Chondrocyte (in vitro differentiated cells): ENCODE results near the gene IRF7. TPM values are rescaled to one million over a fixed set of nuclear protein-coding genes. Genes with fewer than 3 reads are reported as not detected.

Experiments used
- DNase-seq: peaks from one replicate; pipeline ENCODE4 v3.0.0; 2021; ENCODE audit warnings: mixed read lengths, low spot score
- H3K27ac Mint-ChIP-seq: one replicate; pipeline ENCODE4 v1.8.0; 2021; ENCODE audit warnings: mild to moderate bottlenecking, moderate library complexity, mixed read lengths; ENCODE audit not compliant: unreplicated experiment
- H3K27me3 Mint-ChIP-seq: 2 replicates; pipeline ENCODE4 v1.8.0; 2021; ENCODE audit warnings: low read depth, mixed read lengths
- H3K36me3 Mint-ChIP-seq: 2 replicates; pipeline ENCODE4 v1.8.0; 2021; ENCODE audit warnings: low read depth, mixed read lengths
- H3K4me1 Mint-ChIP-seq: 2 replicates; pipeline ENCODE4 v1.8.0; 2021; ENCODE audit warnings: low read depth, mild to moderate bottlenecking, mixed read lengths
- H3K4me3 Mint-ChIP-seq: one replicate; pipeline ENCODE4 v1.8.0; 2021; ENCODE audit warnings: mild to moderate bottlenecking, moderate library complexity, mixed read lengths; ENCODE audit not compliant: unreplicated experiment
- H3K9me3 Mint-ChIP-seq: 2 replicates; pipeline ENCODE4 v1.8.0; 2021; ENCODE audit warnings: low read depth, mixed read lengths
- total RNA-seq: library from RNA; stranded (reverse); gene quantifications from 3 replicates; pipeline ENCODE4 v1.2.1, GENCODE V29; 2021
- TF ChIP-seq, protein P1 (sequence below): fragments of 200-600 bp; sonication (generic); IDR thresholded peaks from 2 replicates; pipeline ENCODE4 v1.5.0; 2021; ENCODE audit warnings: antibody characterized with exemption, mild to moderate bottlenecking, moderate library complexity

IRF7 gene
- total RNA-seq, 1 donor from 2014 or later = 11.4 TPM

GRCh38 chr11:581752-582151, 34.0 kb downstream of the IRF7 start:
- TF ChIP-seq, protein P1, sequence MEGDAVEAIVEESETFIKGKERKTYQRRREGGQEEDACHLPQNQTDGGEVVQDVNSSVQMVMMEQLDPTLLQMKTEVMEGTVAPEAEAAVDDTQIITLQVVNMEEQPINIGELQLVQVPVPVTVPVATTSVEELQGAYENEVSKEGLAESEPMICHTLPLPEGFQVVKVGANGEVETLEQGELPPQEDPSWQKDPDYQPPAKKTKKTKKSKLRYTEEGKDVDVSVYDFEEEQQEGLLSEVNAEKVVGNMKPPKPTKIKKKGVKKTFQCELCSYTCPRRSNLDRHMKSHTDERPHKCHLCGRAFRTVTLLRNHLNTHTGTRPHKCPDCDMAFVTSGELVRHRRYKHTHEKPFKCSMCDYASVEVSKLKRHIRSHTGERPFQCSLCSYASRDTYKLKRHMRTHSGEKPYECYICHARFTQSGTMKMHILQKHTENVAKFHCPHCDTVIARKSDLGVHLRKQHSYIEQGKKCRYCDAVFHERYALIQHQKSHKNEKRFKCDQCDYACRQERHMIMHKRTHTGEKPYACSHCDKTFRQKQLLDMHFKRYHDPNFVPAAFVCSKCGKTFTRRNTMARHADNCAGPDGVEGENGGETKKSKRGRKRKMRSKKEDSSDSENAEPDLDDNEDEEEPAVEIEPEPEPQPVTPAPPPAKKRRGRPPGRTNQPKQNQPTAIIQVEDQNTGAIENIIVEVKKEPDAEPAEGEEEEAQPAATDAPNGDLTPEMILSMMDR = no peak
- no peak for DNase-seq
- H3K27ac Mint-ChIP-seq = peak overlapping the region; percentile 37
- peaks cover 6% of the 10 kb centered on the region for H3K36me3 Mint-ChIP-seq
- no peaks in the 10 kb centered on the region for H3K9me3 Mint-ChIP-seq
- no peak overlapping the region for H3K4me3 Mint-ChIP-seq
- H3K4me1 Mint-ChIP-seq = peaks cover 40% of the 10 kb centered on the region
- H3K27me3 Mint-ChIP-seq = no peaks in the 10 kb centered on the region

GRCh38 chr11:581342-581741, 34.4 kb downstream of the IRF7 start:
- H3K9me3 Mint-ChIP-seq = no peaks in the 10 kb centered on the region
- no peaks in the 10 kb centered on the region for H3K27me3 Mint-ChIP-seq
- H3K4me1 Mint-ChIP-seq = peaks cover 37% of the 10 kb centered on the region
- no peak for DNase-seq
- H3K36me3 Mint-ChIP-seq = peaks cover 6% of the 10 kb centered on the region
- TF ChIP-seq, protein P1 = no peak
- no peak overlapping the region for H3K4me3 Mint-ChIP-seq
- H3K27ac Mint-ChIP-seq = peak overlapping the region; percentile 1

DNA sequence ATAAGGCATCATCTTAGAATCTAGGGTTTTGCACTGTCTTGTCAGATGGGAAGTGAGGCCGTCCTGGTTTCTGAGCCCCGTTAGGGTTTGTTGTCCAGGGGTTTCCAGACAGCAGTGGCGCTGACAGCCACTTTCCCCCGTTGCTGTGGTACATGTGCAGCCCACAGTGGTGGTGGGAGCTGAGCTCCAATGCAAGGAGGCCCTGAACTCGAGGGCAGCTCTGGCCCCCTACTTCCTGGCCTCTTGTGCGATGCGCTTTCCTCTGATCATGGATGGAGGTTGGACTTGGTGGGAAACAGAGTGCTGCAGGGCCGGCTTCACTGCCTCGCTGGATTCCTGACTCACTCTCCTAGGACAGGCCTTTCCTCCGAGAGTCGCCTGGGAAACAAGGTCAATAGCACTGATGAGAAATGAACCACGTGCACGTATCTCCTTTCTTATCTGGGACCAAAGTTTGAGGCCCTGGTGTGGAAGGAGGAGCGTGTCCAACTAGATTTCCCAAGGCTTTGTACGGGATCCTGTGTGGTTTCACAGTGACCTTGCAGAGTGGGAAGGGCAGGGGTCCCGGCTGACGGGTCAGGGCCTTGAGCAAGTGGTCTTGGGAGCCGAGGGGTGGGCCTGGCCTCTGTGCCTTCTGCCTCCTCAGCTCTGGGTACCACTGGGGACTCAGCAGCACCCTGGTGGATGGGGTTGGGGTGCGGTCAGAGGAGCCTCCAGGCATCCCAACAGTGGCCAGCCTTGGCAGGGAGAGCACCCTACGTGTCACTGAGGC, 35.7 kb downstream of the IRF7 start:
- TF ChIP-seq, protein P1 = no peak
- Mint-ChIP-seq H3K27me3 (no peaks in the 10 kb centered on the region), H3K4me3 (no peak overlapping the region), H3K9me3 (no peaks in the 10 kb centered on the region), H3K36me3 (peaks cover 4% of the 10 kb centered on the region), H3K27ac (peak overlapping the region; percentile 18), H3K4me1 (peaks cover 37% of the 10 kb centered on the region)
- no peak for DNase-seq

GRCh38 chr11:578276-579035, 37.3 kb downstream of the IRF7 start:
- Mint-ChIP-seq H3K4me3 (peak overlapping the region; percentile 84), H3K27ac (peak overlapping the region; percentile 85), H3K4me1 (peaks cover 49% of the 10 kb centered on the region), H3K36me3 (no peaks in the 10 kb centered on the region), H3K9me3 (no peaks in the 10 kb centered on the region), H3K27me3 (no peaks in the 10 kb centered on the region)
- TF ChIP-seq, protein P1 = no peak
- no peak for DNase-seq

DNA sequence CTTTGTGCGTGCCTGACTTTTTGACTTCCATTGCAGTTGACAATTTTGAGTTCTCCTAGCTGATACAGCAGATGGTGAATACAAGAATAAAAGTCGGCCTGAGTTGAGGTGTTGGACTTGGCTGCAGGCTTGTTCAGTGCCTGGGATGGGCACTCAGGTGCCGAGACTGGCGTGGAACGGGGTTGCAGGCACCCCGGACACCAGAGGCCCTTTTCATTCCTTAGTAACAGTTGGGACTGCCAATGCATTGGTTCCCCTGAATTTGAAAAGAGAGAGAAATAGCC, 38.2 kb downstream of the IRF7 start:
- no peak for DNase-seq
- Mint-ChIP-seq H3K27me3 (no peaks in the 10 kb centered on the region), H3K27ac (peak overlapping the region; percentile 85), H3K9me3 (no peaks in the 10 kb centered on the region), H3K4me3 (peak overlapping the region; percentile 84), H3K4me1 (peaks cover 49% of the 10 kb centered on the region), H3K36me3 (no peaks in the 10 kb centered on the region)
- TF ChIP-seq, protein P1 = no peak
